GM11168 (cell line): Measurements from ENCODE around the gene GSKIP.

Experiments
- in situ Hi-C: fragments of 300-500 bp; cut with MboI; formaldehyde crosslinking; loops from one replicate; pipeline ENCODE4 v1.12.0; 2022; ENCODE audit warnings: low sequenced_read_pairs; ENCODE audit not compliant: unreplicated experiment

The GSKIP gene

GRCh38 chr14:96410119-96410518, 46.8 kb downstream of the GSKIP start:
- in situ Hi-C loops: loop anchor here (10.0 to 25.0 kb wide), 2 partner anchors 115 to 323 kb away; no protein-coding TSS in a partner anchor

- in situ Hi-C loops: loop anchor here (10.0 to 25.0 kb wide), 2 partner anchors 119 to 326 kb away; no protein-coding TSS in a partner anchor
These were observed 50.2 kb downstream of the GSKIP start for GRCh38 chr14:96413526-96413925.

GRCh38 chr14:96415559-96415958, 52.2 kb downstream of the GSKIP start:
- in situ Hi-C loops: loop anchor here (10.0 to 25.0 kb wide), 2 partner anchors 121 to 328 kb away; no protein-coding TSS in a partner anchor

- in situ Hi-C loops: loop anchor here (10.0 to 25.0 kb wide), 2 partner anchors 121 to 329 kb away; no protein-coding TSS in a partner anchor
These were observed 53.0 kb downstream of the GSKIP start for GRCh38 chr14:96416292-96416691.

- in situ Hi-C loops: loop anchor here (10.0 to 25.0 kb wide), 2 partner anchors 122 to 330 kb away; no protein-coding TSS in a partner anchor
These were observed 53.9 kb downstream of the GSKIP start for GRCh38 chr14:96417254-96417653.

DNA sequence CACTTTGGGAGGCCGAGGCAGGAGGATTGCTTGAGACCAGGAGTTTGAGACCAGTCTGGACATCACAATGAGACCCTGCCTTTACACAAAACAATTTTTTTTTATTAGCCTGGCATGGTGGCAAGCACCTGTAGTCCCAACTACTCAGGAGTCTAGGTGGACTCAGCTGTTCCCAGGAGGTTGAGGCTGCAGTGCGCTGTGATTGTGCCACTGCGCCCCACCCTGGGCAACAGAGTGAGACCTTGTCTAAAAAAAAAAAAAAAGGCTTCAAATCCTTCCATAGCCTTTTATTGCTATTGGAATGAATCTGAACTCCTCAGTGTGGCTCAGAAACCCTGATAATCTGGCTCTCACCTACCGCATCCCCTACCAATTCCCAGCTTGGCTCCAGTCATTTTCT, 54.7 kb downstream of the GSKIP start:
- in situ Hi-C loops: loop anchor here (10.0 to 25.0 kb wide), 2 partner anchors 123 to 331 kb away; no protein-coding TSS in a partner anchor

DNA sequence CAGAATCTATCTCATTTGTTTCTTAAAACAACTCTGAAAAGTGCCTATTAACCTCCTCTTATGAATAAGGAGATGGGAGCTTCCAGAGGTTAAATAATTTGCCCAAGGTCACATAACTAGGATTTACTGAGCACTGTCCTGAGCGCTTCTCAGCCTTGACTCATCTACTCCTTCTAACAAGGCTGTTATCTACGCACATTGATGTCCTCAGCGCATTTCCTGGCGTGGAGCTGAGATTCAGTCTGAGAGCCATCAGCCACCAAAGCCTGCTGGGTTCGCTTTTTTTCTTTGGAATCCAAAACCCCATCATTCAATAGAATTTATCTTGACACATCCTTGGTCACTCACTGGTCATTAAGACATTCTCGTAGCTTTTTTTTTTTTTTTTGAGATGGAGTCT, 57.9 kb downstream of the GSKIP start:
- in situ Hi-C loops: loop anchor here (25.0 kb wide), 1 partner anchor 334 kb away; no protein-coding TSS in a partner anchor

DNA sequence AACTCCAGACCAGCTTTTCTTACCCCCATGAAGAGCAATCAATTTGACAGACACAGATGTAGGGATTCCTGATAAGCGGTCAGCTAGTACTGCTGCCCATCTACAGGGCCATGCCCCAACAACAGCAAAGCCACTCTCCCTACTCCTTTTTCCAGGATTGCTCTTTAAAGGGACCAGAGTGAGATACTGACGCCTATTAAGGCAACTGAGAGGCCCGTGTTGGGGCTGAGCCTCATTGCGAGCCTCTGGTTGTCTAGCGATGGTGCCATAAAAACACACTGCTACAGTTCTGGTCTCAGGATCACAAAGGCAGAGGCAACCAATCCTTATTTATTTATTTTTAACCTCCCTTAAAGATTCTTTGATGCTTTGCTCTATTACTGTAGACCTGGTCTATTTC, 59.7 kb downstream of the GSKIP start:
- in situ Hi-C loops: loop anchor here (25.0 kb wide), 1 partner anchor 336 kb away; no protein-coding TSS in a partner anchor

DNA sequence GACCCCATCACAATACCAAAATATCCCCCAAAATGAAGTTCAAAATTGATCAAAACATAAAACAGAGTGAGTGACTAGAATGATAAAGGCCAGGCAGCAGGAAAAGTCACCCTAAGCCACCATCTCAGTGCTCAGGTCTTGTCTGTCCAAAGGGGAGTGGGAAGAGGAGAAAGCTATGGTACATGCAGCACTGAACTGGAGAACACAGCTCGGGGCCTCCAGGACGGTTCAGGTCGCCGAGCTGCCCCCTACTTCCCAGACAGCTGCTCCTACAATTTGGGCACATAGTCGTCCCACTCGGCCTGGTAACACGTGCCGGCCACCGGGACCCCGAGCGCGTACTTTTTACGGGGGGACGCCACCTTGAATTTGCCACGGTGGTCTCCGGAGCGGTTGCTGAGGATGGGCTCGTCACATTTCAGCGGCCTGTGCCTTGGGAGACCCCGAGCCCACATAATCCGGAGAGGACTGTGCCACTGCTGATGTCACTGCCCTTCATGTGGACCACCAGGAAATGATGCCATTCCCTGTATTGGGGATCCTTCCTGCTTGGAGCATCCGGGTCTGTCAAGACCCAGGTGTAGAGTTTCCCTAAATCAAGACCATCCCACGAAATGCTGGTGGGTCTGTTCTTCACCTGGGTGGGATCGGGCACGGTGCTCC, 60.3 kb downstream of the GSKIP start:
- in situ Hi-C loops: loop anchor here (25.0 kb wide), 1 partner anchor 336 kb away; no protein-coding TSS in a partner anchor

DNA sequence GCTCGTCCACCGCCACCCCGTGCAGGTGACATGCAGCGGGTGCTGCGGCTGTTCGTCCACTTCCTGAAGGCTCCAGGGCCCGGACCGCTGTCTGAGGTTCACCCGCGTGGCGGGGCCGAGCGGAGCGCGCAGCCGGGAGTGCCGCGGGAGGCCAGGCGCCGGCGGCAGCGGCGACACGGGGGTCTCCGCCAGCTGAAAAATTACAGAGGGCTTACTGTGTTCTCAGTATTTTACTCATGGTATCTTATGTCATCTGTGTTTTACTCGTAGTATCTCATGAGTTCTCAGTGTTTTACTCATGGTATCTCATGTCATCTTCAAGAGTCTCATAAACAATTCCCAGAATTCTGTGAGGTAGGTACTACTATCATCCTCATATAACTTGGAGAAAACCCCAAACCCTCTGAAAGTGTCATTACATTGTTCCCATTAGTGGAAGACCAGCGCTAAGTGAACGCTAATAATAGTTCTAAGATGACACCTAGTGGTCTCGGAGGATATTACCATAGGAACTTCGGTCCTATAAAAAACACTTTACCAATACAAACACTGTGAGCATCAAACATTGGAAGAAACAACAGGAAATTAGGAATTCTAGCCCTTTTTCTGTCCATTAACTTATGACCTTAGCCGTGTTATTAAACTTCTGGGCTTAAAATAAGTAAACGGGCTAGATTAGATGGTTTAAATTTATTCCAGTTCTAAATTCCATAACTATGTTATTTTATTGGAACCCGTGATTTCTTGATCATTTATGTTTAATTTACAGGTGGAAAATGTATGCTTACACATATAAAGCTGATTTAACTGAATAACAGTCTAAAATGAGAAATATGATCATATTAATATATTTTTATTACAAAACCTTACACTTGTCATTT, 61.0 kb downstream of the GSKIP start:
- in situ Hi-C loops: loop anchor here (25.0 kb wide), 1 partner anchor 337 kb away; no protein-coding TSS in a partner anchor

- in situ Hi-C loops: no loop called here
These were observed 70.7 kb downstream of the GSKIP start for GRCh38 chr14:96434040-96434439.
